HG03097 (cell line): Measurements from ENCODE around the gene PSG6.
"Not testable (repeated sequence)": the region's sequence is repeated elsewhere in the genome, so short reads cannot be mapped to it uniquely, and the experiment has no call there.

Experiments
- ATAC-seq: cut with Tn5 transposase; IDR thresholded peaks from one replicate; pipeline ENCODE4 v1.9.1; 2021; ENCODE audit not compliant: unreplicated experiment, low FRiP score

Gene PSG6

DNA sequence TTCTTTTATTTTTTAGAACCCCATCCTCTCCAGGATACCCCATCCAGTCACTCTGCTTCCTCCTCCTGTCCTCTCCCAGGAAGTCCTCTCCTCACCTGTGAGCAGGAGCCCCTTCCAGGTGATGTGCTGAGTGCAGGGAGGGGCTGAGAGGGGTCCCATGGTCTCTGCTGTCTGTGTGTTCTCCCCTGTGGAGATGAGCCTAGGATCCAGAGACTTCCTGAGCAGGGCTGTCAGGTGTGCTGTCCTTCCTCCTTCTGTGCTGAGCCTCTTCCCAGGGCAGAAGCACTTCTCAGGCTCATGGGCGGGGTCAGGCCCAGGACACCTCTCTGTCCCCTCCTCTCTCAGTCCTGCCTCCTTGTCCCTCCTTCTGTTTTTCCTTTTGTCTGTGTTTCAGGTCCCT is at the start of gene PSG6:
TSS of gene PSG6 (minus strand) at position 261 of the 400 bp plus-strand sequence. CDS start at position 159, 102 bp downstream.
- not testable (repeated sequence) for ATAC-seq

DNA sequence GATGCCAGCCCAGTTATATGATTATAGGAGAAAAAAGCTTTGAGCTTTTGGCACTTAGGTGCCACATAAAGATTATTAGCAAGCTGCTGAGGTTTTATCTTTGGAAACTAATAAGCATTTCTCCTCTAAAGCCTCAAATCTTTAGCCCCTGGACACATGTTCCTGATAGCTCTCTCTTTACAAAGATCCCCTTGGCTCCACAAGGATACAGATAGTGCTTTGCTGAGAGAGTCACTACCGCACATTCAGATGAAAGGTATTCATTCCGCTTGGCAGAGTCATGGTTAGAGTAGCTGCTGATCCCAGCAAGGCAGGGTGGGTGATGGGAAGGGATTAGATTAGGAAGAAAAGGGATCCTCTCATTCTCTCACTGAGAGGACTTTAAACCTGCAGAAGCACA is 47.5 kb upstream of the PSG6 start:
- ATAC-seq, result no peak

DNA sequence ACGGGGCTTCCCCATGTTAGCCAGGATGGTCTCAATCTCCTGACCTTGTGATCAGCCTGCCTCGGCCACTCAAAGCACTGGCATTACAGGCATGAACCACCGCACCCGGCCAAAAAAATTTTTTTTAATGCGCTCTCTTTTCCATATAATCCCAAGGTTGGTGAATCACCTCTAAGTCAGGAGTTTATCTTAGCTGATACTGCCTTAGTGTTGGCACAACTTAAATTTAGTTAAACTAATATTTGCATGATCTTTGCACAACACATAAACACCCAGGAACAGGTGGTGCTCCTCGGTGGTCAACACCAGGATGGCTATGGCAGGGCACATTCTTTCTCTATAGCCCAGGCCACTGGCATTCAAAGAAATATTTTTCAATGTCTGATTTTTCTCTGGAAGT is 43.4 kb upstream of the PSG6 start:
- no peak for ATAC-seq

DNA sequence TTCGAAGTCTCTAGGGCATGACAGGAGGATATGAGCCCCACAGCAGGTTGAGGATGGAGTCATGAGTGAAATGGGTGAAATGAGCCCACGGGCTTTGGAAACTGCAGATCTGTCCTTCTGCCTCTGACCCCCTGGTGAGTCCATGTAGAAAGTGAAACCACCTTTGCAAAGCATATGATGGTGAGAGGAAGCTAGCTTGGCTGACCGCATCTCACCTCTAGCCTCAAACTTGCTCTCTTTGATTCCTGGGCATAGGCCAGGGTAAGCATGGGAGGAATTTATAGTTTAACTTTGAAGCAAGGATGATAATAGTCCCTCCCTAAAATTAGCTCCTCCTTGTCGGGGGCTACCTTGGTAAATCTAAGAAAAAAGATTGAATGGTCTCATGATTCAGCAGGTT is 34.4 kb upstream of the PSG6 start:
- ATAC-seq, result not testable (repeated sequence)

DNA sequence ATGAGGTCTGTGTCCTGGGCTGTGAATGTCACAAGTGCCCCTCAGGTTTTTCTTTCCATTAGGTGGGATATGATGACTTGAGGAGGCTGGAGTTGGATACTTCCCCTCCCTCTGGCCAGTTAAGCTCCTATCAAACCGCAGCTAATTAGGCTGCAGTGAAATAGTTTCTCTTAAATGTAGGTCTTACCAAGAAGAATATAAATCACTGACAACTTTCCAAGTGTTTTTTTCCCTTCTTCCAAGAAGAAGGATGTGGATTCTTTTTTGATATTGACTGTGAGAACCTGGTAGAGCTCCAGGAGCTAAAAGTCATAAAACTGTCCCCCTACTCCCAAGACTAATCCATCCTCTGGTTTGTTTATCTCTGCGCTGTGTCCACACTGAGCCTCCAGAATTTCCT is 33.8 kb upstream of the PSG6 start:
- ATAC-seq, result not testable (repeated sequence)

DNA sequence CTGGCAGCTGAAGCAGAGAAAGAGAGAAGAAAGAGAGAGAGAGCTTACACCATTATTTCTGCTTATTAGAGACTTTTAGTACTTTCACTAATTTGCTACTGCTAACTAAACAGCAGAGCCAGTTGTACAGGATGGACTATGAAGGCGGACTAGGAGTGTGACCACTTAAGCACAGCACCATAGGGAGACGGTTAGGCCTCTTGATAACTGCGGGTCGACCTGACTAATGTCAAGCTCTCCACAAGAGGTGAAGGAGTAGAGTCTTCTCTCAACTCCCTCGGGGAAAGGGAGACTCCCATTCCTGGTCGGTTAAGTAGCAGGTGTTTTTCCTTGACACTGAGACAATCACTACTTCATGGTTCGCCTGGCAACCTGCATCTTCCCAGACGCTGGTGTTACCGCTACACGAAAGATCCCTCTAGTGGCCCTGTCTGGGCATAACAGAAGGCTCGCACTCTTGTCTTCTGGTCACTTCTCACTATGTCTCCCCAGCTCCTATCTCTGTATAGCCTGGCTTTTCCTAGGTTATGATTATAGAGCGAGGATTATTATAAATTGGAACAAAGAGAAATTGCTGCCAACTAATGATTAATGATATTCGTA is 24.6 kb upstream of the PSG6 start:
- no peak for ATAC-seq

DNA sequence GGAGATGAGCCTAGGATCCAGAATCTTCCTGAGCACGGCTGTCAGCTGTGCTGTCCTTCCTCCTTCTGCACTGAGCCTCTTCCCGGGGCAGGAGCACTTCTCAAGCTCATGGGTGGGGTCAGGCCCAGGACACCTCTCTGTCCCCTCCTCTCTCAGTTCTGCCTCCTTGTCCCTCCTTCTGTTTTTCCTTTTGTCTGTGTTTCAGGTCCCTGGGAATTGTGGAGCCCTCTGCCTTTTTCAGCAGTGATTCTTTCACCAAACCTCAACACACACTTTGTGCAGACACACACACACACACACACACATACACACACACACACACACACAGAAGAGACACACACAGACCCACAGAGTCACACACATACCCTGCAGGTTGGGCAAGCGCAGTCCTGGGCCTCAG is 19.4 kb upstream of the PSG6 start, which contains the start of gene PSG7:
TSS of gene PSG7 (minus strand) at position 101 of the 400 bp plus-strand sequence. CDS start 131 bp downstream, outside the sequence.
- not testable (repeated sequence) for ATAC-seq

DNA sequence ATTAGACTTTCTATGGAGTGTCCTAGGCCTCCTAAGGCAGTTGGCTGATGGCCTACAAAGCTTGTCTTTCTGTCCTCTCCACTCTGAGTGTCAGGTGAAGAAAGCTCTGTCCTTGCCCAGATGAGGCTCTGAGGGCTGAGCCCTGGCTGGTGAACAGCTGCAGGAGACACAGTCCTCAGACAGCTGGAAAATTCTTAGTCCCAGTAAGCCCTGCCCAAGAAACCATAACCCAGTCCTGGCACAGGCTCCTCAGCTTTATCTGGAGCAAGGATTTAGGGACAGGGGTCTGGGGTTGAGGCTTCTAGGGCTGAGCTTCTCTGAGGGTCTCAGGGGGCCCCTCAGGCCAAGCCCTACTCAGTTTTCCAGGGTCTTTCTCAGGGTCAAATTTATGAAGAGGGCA is 17.0 kb upstream of the PSG6 start:
- ATAC-seq, result not testable (repeated sequence)

DNA sequence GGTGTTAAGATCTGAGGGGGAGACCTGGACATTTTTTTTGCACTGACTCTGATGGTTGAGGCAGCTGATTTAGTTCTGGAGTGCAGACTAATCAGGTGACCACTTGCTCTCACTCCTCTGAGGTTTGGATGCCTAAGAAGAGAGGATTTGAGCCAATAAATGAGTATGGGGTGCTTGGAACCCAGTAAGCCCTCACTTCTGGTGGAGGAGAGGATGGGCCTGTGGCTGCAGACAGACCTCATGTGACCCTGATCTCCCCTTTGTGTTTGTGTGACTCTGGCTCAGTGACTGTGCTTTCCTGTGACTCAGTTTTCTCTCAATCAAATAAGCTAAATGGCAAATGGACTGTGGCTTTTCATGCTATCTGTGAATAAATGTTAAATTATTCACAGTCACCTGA is 16.5 kb upstream of the PSG6 start:
- not testable (repeated sequence) for ATAC-seq

DNA sequence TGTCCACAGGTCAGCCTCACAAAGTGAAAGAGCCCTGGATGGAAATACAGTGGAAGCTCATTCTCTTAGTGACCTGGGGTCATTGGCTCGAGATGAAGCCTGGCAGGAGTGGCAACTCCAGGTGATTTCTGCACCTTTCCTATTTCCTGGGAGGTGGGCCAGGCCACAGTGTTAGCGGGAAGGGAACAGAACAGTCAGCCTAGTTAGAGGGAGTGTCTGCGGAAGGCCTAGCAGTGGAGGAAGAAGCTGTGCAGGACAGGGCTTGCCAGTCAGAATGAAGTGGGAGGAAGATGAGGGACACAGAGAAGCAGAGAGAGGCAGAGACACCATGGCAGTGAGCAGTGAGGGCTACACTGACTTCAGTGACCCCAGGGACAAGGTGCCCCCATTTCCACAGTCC is 15.7 kb upstream of the PSG6 start:
- not testable (repeated sequence) for ATAC-seq

DNA sequence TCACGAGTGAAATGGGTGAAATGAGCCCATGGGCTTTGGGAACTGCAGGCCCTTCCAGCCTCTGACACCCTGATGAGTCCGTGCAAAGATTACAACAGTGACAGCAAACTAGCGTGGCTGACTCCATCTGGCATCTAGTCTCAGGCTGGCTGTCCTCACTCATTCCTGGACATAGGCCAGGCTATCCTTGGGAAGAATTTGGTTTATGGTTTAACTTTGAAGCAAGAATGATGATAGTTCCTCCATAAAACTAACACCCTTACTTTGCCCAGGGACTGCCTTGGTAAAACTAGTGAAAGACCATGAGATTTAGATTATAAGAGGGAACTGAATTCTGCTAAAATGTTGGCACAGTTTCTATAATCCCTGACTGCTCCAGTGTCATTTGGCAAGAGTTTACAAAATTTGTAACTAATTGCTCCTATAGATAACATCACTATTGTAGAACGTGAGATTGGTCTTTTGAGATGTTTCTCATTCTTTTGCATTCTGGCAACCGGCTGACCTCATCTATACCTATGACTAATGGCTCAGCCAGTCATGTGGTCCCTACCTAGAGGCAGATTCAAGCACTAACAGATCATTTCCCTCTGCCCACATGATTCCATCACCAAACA is 14.9 kb upstream of the PSG6 start:
- ATAC-seq, result not testable (repeated sequence)

DNA sequence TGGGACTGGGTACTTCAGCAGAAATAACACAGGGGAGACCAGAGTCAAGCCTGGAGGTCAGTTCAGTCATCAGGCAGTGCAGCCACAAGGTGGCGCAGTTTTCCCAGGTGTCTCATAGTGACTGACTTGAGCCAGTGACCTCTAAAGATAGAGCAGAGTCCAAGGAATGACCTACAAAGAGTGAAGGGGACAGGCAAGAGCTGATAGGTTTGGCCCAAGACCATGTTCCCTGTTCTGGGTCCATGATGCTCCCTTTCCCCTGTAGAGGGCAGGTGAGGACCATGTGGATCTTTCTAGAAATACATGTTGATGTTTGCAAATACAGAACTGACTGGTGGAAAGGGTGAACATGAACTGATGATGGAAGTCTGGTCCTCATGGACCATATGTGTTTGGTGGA is 12.5 kb upstream of the PSG6 start:
- ATAC-seq, result not testable (repeated sequence)

DNA sequence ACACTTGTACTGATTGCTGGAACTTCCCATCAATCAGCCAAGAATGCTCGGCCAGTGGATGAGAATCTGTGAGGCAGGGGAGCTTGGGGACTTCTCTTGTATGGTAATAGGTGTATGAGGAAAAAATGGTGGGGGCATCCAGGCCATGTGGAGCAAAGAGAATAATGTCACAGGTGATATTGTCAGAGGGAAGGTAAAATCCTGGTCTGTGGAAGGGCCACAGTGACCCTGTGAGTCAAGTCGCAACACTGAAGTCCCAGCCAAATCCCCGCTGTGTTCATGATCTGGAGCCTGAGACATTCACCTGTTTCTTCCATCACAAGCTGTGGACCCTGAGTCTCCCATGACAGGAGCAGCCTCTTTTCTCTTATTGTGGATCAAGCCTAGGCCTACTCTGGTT is 11.2 kb upstream of the PSG6 start:
- no peak for ATAC-seq

DNA sequence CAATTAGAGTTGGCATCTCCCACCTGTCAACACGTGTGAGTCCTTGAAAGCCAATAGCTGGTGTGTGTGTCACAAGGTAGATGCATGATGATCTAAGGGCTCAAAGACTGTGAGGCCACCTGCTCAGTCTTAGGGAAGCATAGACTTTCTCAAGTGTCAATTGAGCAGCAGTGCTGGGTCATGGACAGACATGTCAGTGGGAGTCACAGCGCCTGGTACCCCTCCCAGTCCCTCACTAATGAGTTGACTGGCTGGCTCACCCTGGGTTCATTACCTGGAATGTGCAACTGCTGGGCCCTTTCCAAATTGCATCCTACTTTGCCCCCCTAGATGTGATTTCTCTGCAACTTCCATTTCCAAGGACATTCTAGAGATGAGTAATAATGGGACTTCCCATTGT is 9.1 kb upstream of the PSG6 start:
- no peak for ATAC-seq

DNA sequence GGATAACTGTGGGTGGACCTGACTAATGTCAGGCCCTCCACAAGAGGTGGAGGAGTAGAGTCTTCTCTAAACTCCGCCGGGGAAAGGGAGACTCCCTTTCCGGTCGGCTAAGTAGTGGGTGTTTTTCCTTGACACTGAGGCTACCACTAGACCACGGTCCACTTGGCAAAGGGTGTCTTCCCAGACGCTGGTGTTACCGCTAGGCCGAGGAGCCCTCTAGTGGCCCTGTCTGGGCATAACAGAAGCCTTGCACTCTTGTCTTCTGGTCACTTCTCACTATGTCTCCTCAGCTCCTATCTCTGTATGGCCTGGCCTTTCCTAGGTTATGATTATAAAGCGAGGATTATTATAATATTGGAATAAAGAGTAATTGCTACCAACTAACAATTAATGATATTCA is 5.4 kb upstream of the PSG6 start:
- not testable (repeated sequence) for ATAC-seq

DNA sequence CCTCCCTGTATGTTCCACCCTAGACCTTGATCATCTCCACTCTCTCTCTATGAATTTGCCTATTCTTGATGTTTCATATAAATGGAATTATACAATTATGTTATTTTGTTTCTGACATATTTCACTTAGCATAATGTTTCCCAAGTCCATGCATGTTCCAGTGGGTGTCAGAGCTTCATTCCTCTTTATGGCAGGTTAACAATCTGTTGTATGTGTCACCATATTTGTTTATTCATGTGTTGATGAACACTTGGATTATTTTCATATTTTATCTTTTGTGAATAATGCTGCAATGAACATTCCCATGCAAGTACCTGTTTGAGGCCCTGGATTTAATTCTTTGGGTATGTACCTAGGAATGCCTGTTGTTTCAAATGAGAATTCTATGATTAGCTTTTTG is 3.3 kb upstream of the PSG6 start:
- ATAC-seq, result not testable (repeated sequence)

DNA sequence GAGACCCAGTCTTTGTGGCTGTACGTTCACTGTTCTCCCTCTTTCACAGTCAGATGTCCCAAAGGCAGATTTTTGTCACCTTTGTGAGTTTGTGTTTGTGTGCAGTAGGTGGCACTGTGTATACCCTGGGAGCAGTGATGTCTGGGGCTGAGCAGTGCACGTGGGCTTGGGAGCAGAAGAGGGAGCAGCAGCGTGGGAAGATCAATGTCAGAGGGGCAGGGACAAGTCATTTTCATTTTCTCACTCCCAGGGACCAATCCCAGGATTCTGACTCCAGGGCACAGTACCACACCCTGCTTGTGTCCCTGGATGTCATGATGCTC is 2.0 kb upstream of the PSG6 start:
- no peak for ATAC-seq

DNA sequence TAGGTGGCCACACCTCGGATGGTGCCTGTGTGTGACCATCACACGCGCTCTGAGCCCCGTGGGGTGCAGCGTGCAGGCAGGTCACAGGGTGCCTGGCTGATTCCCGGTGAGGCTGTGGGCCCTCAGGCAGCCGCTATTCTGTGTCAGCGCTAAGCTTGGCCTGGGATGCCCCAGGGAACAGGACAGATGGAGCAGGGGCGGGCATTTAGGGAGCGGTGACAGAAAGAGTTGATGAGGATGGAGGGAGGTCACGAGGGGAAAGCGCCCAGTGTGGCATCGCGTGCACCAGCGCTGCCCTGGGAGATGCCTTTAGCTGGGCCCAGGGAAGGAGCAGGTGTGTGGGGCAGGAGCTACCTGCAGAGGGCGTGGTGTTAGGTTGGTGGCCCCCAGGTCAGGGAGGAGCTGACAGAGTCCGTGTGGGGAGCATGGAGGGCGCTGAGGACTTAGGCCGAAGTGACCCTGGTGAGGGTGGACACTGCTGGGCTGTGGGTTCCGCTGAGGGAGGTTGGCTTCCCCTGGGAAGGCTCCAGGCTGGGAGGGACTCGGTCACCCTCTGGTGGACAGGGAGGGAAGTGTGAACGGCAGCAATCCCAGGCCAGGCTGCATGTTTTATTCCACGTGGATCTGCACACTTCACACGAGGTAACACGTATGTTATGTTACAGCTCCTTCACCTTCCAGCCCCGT is 1.5 kb upstream of the PSG6 start:
- not testable (repeated sequence) for ATAC-seq

DNA sequence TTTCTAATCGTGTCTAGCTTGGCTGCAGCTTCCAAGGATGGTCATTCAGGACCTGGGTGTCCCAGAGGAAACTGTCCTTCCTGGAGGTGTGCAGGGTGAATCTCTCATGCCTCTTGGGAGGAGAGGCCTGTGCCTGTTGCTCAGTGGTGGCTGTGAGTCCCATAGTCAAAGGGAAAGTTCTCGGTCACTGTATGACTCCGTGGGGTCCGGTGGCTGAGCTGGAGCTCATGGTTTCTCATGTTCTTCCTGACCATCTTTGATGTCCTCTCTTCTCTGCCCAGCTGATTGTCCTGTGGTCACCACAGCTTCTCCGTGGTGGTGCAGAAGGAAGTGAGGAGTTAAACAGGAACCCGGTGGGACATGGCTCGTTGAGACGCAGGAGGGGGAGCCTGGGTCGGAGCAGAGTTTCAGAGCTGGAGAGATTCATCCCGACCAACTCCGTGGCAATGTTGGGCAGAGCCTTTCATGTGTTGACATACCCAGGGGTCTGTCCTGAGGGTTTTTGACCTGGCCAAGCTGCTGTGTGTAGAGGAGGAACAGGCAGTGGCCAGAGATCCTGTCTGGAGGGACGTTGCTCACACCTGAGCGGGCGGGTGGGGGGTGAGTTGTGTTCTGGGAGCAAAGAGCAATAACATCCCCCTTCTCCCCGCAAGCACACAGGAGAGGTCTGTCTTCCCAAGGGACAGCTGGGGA is 829 bp upstream of the PSG6 start:
- not testable (repeated sequence) for ATAC-seq

DNA sequence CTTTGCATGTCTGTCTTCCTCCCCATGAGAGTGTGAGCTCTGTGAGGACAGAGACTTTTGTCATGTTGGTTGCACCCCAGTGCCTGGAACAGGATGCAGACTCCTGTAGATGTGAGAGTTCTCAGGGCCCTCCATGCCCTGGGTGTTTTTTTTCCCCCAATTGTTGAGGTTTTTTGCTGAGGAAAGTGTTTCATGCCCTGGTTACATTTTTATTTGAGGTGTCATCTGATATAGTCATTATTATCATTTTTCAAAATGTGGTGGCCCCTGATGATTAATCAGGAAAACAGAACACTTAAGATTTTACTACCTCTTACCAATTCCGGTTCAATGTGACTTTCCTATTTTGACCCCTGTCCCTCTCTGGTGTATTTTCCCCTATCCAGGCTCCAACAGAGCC is 763 bp downstream of the PSG6 start:
- ATAC-seq, result not testable (repeated sequence)

DNA sequence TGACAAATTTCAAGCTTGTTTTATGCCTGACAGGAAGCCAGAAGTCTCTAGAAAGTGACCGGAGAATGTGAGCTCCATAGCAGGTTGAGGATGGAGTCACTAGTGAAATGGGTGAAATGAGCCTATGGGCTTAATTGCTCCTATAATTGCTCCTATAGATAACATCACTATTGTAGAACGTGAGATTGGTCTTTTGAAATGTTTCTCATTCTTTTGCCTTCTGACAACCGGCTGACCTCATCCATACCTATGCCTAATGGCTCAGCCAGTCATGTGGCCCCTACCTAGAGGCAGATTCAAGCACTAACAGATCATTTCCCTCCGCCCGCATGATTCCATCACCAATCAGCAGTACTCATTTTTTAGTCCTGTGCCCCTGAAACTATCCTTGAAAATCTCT is 4.2 kb downstream of the PSG6 start:
- ATAC-seq, result not testable (repeated sequence)
